PC-3 (cell line): ENCODE results near the gene LMBR1L. TPM values are rescaled to one million over a fixed set of nuclear protein-coding genes. Genes with fewer than 3 reads are reported as not detected.

Source experiments
- ATAC-seq: fragments of 200-7000 bp; cut with Tn5 transposase; 2 replicates; pipeline ENCODE4 v1.9.1; 2020; ENCODE audit warnings: mild to moderate bottlenecking, moderate library complexity
- BruUV-seq: library from RNA; stranded (reverse); fragments of 400-500 nt; replicated peaks from 2 replicates; lab custom pipeline; 2021; lab: Mats Ljungman, UMichigan
- CTCF ChIA-PET: fragments of 300-600 bp; sonication (Branson Sonifier 250); formaldehyde crosslinking; loops from one replicate; lab custom pipeline; 2022; ENCODE audit warnings: antibody characterized with exemption; lab: Charles Lee
- POLR2A ChIA-PET: fragments of 300-600 bp; sonication (Branson Sonifier 250); formaldehyde crosslinking; loops from one replicate; lab custom pipeline; 2022; ENCODE audit warnings: antibody characterized with exemption; ENCODE audit not compliant: unreplicated experiment; lab: Charles Lee
- DNase-seq: peaks from one replicate; pipeline ENCODE4 v3.0.0-alpha.2; 2015
- H2AFZ ChIP-seq: fragments of 300-600 bp; sonication (generic); 2 replicates; pipeline ENCODE4 v1.6.0; 2016; ENCODE audit warnings: antibody characterized with exemption, low read length
- H3F3A ChIP-seq: fragments of 300-600 bp; sonication (generic); one replicate; pipeline ENCODE4 v1.6.0; 2017; ENCODE audit warnings: antibody characterized with exemption, low read length, control low read depth, mild to moderate bottlenecking; ENCODE audit not compliant: unreplicated experiment
- H3K27ac ChIP-seq: fragments of 300-600 bp; sonication (generic); 2 replicates; pipeline ENCODE4 v1.5.1; 2016; ENCODE audit warnings: mild to moderate bottlenecking, low read length
- H3K27me3 ChIP-seq: fragments of 300-600 bp; sonication (generic); 2 replicates; pipeline ENCODE4 v1.6.1; 2016; ENCODE audit warnings: low read length, mixed read lengths
- H3K36me3 ChIP-seq: fragments of 300-600 bp; sonication (generic); 2 replicates; pipeline ENCODE4 v1.6.1; 2016; ENCODE audit warnings: low read depth, mixed run types, low read length, mixed read lengths
- H3K4me1 ChIP-seq: fragments of 300-600 bp; sonication (generic); 2 replicates; pipeline ENCODE4 v1.5.1; 2016; ENCODE audit warnings: low read length; ENCODE audit not compliant: insufficient read depth
- H3K4me2 ChIP-seq: fragments of 300-600 bp; sonication (generic); 2 replicates; pipeline ENCODE4 v1.6.0; 2016; ENCODE audit warnings: low read length
- H3K4me3 ChIP-seq: fragments of 300-600 bp; sonication (generic); 2 replicates; pipeline ENCODE4 v1.5.1; 2016; ENCODE audit warnings: mild to moderate bottlenecking, low read length, mixed read lengths
- H3K79me2 ChIP-seq: fragments of 300-600 bp; sonication (generic); 2 replicates; pipeline ENCODE4 v1.6.1; 2017; ENCODE audit warnings: low read length, mixed read lengths
- H3K9ac ChIP-seq: fragments of 300-600 bp; sonication (generic); 2 replicates; pipeline ENCODE4 v1.6.0; 2016; ENCODE audit warnings: mild to moderate bottlenecking, low read length
- H3K9me2 ChIP-seq: fragments of 300-600 bp; sonication (generic); replicated peaks from 2 replicates; pipeline ENCODE4 v1.6.1; 2016; ENCODE audit warnings: mixed run types, low read length, mixed read lengths
- H3K9me3 ChIP-seq: fragments of 300-600 bp; sonication (generic); 2 replicates; pipeline ENCODE4 v1.6.1; 2016; ENCODE audit warnings: low read length, mixed read lengths
- H4K20me1 ChIP-seq: fragments of 300-600 bp; sonication (generic); 2 replicates; pipeline ENCODE4 v1.6.1; 2016; ENCODE audit warnings: low read length, mixed read lengths
- EZH2 ChIP-seq: fragments of 300-600 bp; sonication (generic); IDR thresholded peaks from one replicate; pipeline ENCODE4 v1.6.1; 2017; ENCODE audit warnings: antibody characterized with exemption, mild to moderate bottlenecking, low read length; ENCODE audit not compliant: unreplicated experiment
- EZH2phosphoT487 ChIP-seq: fragments of 300-600 bp; sonication (generic); IDR thresholded peaks from 2 replicates; pipeline ENCODE4 v1.6.1; 2018; ENCODE audit warnings: mild to moderate bottlenecking, antibody characterized with exemption, low read length, borderline replicate concordance
- intact Hi-C: fragments of 100-400 bp; cut with micrococcal nuclease; formaldehyde crosslinking; loops from 2 replicates; pipeline ENCODE4 v1.9.0; 2023
- total RNA-seq: library from RNA; depleted of rRNA; stranded (reverse); fragments of >200 nt; gene quantifications from 2 replicates; pipeline ENCODE4 v1.2.3, GENCODE V29; 2014
- TF ChIP-seq, protein P1 (sequence below): fragments of 300-600 bp; sonication (generic); conservative IDR thresholded peaks from 2 replicates; pipeline ENCODE4 v1.5.1; 2017; ENCODE audit warnings: antibody characterized with exemption, low read depth, mild to moderate bottlenecking, low read length

The LMBR1L gene
- total RNA-seq, 1 experiment from 2014 or later = 17.1 TPM

- H3K9ac ChIP-seq = no peak overlapping the region
- no peaks in the 10 kb centered on the region for H3K9me3 ChIP-seq
- H3K36me3 ChIP-seq = peaks cover 2% of the 10 kb centered on the region; the same call in 1 of the 2 replicates
- intact Hi-C loops = no loop called here
- no peaks in the 10 kb centered on the region for H3K79me2 ChIP-seq
- H2AFZ ChIP-seq = no peak overlapping the region
- no peak overlapping the region for H3K4me2 ChIP-seq
- no peaks in the 10 kb centered on the region for H3F3A ChIP-seq
- DNase-seq (no peak), ATAC-seq (no peak)
- no TSS peak for BruUV-seq
- peaks cover 8% of the 10 kb centered on the region for H3K27me3 ChIP-seq
- no peak overlapping the region for H3K27ac ChIP-seq
- no peaks in the 10 kb centered on the region for H4K20me1 ChIP-seq
- CTCF ChIA-PET = interaction anchor here (0.5 to 1.7 kb wide), 3 partner anchors 10 to 117 kb away, joined by 4 to 13 read pairs (median 4); no protein-coding TSS in a partner anchor
- POLR2A ChIA-PET = no interaction called here
- H3K9me2 ChIP-seq = no peaks in the 10 kb centered on the region
- no peak for TF ChIP-seq EZH2
- TF ChIP-seq EZH2phosphoT487 = no peak
- TF ChIP-seq, protein P1, sequence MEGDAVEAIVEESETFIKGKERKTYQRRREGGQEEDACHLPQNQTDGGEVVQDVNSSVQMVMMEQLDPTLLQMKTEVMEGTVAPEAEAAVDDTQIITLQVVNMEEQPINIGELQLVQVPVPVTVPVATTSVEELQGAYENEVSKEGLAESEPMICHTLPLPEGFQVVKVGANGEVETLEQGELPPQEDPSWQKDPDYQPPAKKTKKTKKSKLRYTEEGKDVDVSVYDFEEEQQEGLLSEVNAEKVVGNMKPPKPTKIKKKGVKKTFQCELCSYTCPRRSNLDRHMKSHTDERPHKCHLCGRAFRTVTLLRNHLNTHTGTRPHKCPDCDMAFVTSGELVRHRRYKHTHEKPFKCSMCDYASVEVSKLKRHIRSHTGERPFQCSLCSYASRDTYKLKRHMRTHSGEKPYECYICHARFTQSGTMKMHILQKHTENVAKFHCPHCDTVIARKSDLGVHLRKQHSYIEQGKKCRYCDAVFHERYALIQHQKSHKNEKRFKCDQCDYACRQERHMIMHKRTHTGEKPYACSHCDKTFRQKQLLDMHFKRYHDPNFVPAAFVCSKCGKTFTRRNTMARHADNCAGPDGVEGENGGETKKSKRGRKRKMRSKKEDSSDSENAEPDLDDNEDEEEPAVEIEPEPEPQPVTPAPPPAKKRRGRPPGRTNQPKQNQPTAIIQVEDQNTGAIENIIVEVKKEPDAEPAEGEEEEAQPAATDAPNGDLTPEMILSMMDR = no peak
- no peak overlapping the region for H3K4me3 ChIP-seq
- H3K4me1 ChIP-seq = peaks cover 8% of the 10 kb centered on the region; the same call in 1 of the 2 replicates
These were observed 11.9 kb downstream of the LMBR1L start for GRCh38 chr12:49098703-49099102.

DNA sequence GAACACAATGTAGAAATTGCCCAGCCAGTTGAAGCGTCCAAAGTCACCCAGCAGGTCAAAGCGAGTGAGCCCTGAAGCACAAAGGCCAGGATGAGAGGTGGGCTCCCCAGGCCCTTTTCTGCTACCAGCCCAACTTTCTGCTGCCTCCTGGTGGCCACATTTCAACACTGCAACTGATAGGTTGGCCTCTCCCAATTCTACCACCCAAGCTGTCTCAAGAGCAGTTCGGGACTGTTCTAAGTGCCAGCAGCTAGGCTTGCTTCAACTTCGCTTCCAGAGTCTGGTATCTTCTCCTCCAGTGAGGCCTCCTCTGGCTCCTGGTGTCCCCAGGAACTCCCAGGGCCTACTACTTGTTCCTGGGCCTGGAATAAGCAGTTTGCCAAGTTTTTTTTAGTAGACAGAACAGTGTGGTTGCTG lies 12.6 kb downstream of the LMBR1L start:
- H3K4me1 ChIP-seq = peaks cover 9% of the 10 kb centered on the region; the same call in 1 of the 2 replicates
- ATAC-seq (no peak), DNase-seq (peak; percentile 58)
- H3K79me2 ChIP-seq = no peaks in the 10 kb centered on the region
- no peak overlapping the region for H3K9ac ChIP-seq
- TF ChIP-seq, protein P1 = peak; percentile 82
- no peak for TF ChIP-seq EZH2phosphoT487
- TF ChIP-seq EZH2 = no peak
- ChIA-PET CTCF (interaction anchor here (1.2 to 1.7 kb wide), 2 partner anchors 10 to 23 kb away, joined by 4 to 13 read pairs; no protein-coding TSS in a partner anchor), POLR2A (no interaction called here)
- H2AFZ ChIP-seq = no peak overlapping the region
- H3K36me3 ChIP-seq = peaks cover 2% of the 10 kb centered on the region; the same call in 1 of the 2 replicates
- intact Hi-C loops = no loop called here
- H3K4me2 ChIP-seq = no peak overlapping the region
- H4K20me1 ChIP-seq = no peaks in the 10 kb centered on the region
- no peak overlapping the region for H3K27ac ChIP-seq
- peaks cover 14% of the 10 kb centered on the region for H3K27me3 ChIP-seq
- no peak overlapping the region for H3K4me3 ChIP-seq
- no TSS peak for BruUV-seq
- H3K9me2 ChIP-seq = no peaks in the 10 kb centered on the region
- no peaks in the 10 kb centered on the region for H3K9me3 ChIP-seq
- no peaks in the 10 kb centered on the region for H3F3A ChIP-seq

GRCh38 chr12:49097381-49097780 lies 13.3 kb downstream of the LMBR1L start:
- ATAC-seq = no peak
- H3K27ac ChIP-seq = no peak overlapping the region
- H3K27me3 ChIP-seq = peaks cover 14% of the 10 kb centered on the region
- intact Hi-C loops = no loop called here
- H3K36me3 ChIP-seq = peaks cover 2% of the 10 kb centered on the region; the same call in 1 of the 2 replicates
- peaks cover 15% of the 10 kb centered on the region; the same call in 1 of the 2 replicates for H3K4me1 ChIP-seq
- H3K79me2 ChIP-seq = no peaks in the 10 kb centered on the region
- ChIA-PET CTCF (interaction anchor here (1.2 to 1.7 kb wide), 2 partner anchors 9 to 24 kb away, joined by 4 to 13 read pairs; no protein-coding TSS in a partner anchor), POLR2A (no interaction called here)
- H3F3A ChIP-seq = no peaks in the 10 kb centered on the region
- no peaks in the 10 kb centered on the region for H3K9me3 ChIP-seq
- H3K9me2 ChIP-seq = no peaks in the 10 kb centered on the region
- no peak overlapping the region for H3K9ac ChIP-seq
- no peak overlapping the region for H3K4me3 ChIP-seq
- BruUV-seq = no TSS peak
- H4K20me1 ChIP-seq = no peaks in the 10 kb centered on the region
- TF ChIP-seq, protein P1 = no peak
- TF ChIP-seq EZH2 (no peak), EZH2phosphoT487 (no peak)
- no peak for DNase-seq
- no peak overlapping the region for H2AFZ ChIP-seq
- no peak overlapping the region for H3K4me2 ChIP-seq
